Stomach smooth muscle (tissue), 2 donors: ENCODE measurements around the gene JUND.

Source experiments
- H3K27ac ChIP-seq: one replicate; pipeline ENCODE4 v1.7.0; 2013; ENCODE audit warnings: mild to moderate bottlenecking, low read length, inconsistent platforms
- H3K27me3 ChIP-seq, 2 donors: one replicate each; pipeline ENCODE4 v1.7.0; 2013; ENCODE audit warnings: low read length in 2 of 2; ENCODE audit not compliant: insufficient read depth in 2 of 2, control insufficient read depth in 1 of 2
- H3K36me3 ChIP-seq, 2 donors: one replicate each; pipeline ENCODE4 v1.7.0; 2013; ENCODE audit warnings: low read length in 2 of 2; ENCODE audit not compliant: control insufficient read depth in 2 of 2, insufficient read depth in 2 of 2
- H3K4me1 ChIP-seq: one replicate; pipeline ENCODE4 v1.7.0; 2013; ENCODE audit warnings: low read length; ENCODE audit not compliant: control insufficient read depth, insufficient read depth
- H3K4me3 ChIP-seq, 2 donors: one replicate each; pipeline ENCODE4 v1.7.0; 2013; ENCODE audit warnings: low read length in 2 of 2
- H3K9ac ChIP-seq, 2 donors: one replicate each; pipeline ENCODE4 v1.7.0; 2013; ENCODE audit warnings: low read length in 2 of 2, mild to moderate bottlenecking in 1 of 2
- H3K9me3 ChIP-seq, 2 donors: one replicate each; pipeline ENCODE4 v1.7.0; 2013; ENCODE audit warnings: low read length in 2 of 2; ENCODE audit not compliant: control insufficient read depth in 2 of 2
- donor health status: healthy.
- donor health status: Pancreatic carcinoma.

Gene JUND

DNA sequence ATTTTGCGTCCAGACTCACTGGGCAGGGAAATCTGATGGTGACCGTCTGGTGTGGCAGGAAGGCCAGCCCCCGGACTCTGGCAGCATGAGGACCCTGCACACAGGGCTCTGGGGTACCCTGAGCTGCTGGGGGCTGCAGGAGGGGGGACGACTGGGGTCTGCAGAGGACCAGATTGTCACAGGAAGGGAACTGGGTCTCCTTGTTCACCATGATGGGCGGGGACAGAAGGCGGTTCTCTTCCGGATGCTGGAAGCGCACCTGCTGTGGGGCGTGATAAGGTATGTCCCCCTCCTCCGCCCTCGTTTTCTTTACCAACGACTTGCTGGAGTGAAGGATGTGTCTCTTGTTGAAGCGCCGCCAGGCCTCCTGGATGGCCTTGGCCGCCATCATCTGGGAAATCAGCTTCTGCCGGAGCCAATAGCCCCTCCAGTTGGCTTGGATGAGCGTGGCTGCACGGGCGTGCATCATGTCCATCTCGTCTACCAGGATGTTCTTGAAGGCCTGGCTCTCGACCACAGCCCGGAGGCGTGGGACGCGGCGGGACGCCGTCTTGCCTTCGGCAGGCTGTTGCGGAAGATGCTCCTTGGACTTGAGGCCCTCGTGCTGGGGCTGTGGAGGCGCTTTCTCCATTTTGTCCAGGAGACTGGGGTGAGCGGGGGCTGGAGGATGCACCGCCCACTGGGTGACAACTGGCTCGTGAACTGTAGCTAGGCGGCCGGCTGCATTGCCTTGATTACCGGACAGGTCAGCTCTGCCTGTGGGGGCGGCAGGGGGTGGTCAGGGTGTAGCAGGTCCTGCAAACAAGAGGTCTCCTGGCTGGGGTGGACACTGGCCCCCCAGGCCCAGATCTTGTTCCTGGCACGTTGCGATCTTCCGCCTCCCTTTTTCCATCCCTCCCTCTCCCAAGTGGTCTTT lies 14.4 kb downstream of the JUND start:
- Histone ChIP-seq H3K4me1 (no peaks in the 10 kb centered on the region), H3K36me3 (peaks cover 25 to 26% of the 10 kb centered on the region in 2 donors), H3K27ac (no peak overlapping the region), H3K4me3 (no peak overlapping the region), H3K9me3 (no peaks in the 10 kb centered on the region), H3K9ac (no peak overlapping the region), H3K27me3 (no peaks in the 10 kb centered on the region)

DNA sequence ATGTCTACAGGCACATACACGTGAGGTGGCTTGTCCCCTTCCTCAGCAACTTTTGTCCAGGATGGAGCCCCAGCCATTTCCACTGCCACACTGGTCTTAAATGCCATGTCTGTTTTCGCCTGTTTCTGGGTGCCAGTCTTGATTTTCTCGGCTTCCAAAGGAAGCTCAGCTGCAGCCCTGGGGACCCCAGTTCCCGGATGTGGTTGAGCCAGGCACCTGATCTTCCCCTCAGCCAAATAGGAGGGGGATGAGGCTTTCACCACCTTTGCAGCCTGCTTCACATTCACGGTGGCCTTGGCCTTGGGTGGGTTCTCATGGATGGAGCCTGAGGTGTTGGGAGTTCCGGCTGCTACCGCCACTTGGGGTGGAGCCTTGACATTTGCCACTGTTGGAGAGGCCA lies 15.8 kb downstream of the JUND start:
- Histone ChIP-seq H3K36me3 (peaks cover 25 to 26% of the 10 kb centered on the region in 2 donors), H3K27me3 (no peaks in the 10 kb centered on the region)

DNA sequence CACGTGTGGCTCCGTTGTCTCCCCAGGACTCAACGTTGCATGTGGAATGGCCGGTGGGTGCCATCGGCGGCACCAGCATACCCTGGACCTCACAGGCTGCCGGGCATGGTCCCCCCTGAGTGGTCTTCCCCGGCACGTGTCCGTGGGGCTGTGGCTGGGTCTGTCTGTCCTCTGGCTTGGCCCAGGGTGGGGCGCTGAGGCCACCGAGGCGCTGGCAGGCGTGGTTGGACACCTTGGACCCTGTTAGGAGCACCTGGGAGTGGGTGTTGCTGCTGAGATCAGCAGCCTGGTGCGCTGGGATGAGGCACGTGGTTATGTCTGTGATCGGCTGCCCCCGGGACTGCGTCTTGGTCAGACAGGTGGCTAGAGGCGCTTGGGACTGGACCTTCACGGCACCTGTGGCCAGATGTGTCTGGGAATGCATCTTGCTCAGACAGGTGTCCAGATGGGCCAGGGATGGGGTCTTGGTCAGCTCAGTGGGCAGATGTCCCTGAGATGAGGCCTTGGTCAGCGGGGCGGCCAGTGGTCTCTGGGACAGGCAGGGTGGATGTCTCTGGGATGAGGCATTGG lies 16.4 kb downstream of the JUND start:
- Histone ChIP-seq H3K4me1 (no peaks in the 10 kb centered on the region), H3K4me3 (no peak overlapping the region), H3K27me3 (no peaks in the 10 kb centered on the region), H3K36me3 (peaks cover 25 to 26% of the 10 kb centered on the region in 2 donors), H3K27ac (no peak overlapping the region), H3K9me3 (no peaks in the 10 kb centered on the region), H3K9ac (no peak overlapping the region)

More for the DNA sequence above, 15.8 kb downstream of the JUND start:
- Histone ChIP-seq H3K27ac (no peak overlapping the region), H3K4me1 (no peaks in the 10 kb centered on the region), H3K9me3 (no peaks in the 10 kb centered on the region), H3K4me3 (no peak overlapping the region), H3K9ac (no peak overlapping the region)

DNA sequence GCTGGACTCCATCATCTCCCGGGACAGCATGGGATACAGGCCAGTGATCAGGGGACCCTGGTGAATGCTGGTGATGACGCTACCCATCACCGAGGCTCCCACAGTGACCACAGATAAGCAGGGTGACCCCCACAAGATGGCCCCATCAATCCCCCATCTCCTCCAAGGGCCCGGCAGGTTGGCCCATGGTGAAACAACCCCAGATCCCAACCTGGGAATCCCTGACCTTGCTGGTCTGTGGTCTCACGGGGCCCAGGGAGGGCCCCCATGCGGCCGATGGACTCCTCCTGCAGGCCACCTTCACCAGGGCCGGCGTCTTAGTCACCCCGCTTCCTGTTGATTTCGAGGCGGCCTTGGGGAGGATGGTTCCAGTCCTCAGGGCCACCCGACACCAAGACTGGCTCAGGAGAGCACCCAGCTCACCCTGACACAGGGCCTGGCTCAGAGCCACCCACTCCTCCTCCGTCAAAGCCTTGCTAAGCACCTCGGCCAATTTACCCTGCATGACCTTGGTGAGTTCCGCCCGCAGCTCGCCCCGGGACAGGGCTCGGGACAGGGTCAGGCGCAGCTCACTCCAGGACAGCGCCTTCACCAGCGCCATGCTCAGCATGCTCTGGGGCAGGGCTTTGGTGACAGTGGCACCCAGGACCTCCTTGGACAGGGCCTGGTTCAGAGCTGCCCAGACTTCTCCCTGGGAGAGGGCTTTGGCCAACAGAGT lies 17.1 kb downstream of the JUND start:
- no peaks in the 10 kb centered on the region for H3K27me3 ChIP-seq
- no peaks in the 10 kb centered on the region for H3K9me3 ChIP-seq
- peaks cover 25 to 26% of the 10 kb centered on the region in 2 donors for H3K36me3 ChIP-seq
- no peak overlapping the region for H3K9ac ChIP-seq
- no peak overlapping the region for H3K27ac ChIP-seq
- no peak overlapping the region for H3K4me3 ChIP-seq
- H3K4me1 ChIP-seq: no peaks in the 10 kb centered on the region

DNA sequence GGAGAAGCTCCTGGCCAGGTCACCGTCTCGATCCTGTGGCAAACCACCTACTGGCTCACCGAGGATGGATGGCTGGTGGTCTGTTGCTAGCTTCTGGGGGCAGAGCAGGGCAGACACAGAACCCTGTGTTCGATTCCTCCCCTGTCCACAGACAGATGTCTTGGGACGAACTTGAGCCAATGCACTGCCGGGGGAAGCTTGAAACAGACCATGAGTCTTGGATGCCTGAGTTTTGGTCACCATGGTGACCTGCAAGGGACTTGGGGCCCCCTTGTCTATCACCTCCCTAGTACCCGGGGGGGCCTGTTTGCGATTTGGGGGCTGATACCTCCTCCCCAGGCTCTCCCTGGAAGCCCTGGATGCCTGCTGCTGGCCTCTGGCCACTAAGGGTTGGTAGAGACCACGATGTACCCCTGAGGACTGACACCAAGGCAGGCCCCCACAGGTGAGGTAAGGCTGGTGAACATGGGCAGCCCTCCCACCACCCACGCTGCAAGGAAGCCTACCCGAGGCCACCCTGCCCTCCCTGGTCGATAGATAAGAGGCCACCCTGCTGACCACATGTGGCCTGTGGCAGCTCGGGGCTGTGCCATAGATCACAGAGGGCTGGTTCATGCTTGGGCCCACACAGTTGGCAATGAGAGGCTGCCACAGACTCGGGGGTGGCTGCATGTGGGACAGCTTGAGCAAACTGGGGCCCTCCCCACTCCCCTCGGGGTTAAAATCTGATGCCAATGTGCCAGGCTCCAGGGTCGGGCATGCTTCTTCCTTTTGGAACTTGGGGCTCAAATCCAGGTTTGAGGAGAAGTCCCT lies 17.9 kb downstream of the JUND start:
- Histone ChIP-seq H3K4me3 (no peak overlapping the region), H3K36me3 (peaks cover 25 to 26% of the 10 kb centered on the region in 2 donors), H3K27ac (no peak overlapping the region), H3K4me1 (no peaks in the 10 kb centered on the region), H3K27me3 (no peaks in the 10 kb centered on the region), H3K9ac (no peak overlapping the region), H3K9me3 (no peaks in the 10 kb centered on the region)

DNA sequence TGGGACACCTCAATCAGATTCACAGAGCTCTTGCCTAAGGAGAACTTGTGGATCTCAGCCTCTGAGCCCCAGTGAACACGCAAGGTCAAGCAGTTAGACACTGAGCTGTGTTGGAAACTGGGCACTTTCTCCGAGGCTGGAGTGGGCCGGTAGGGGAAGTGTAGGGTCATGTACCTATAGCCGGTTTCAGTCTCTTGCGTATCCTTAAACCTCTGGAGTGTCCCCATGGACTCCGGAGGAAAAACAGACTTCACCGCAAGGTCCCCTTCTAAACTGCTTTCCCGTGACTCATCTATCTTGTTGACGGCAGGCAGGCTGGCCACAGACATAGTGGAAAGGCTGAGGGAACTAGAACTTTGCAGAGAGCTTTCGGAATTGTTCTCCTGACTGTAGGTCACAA lies 18.5 kb downstream of the JUND start:
- Histone ChIP-seq H3K27me3 (no peaks in the 10 kb centered on the region), H3K27ac (no peak overlapping the region), H3K36me3 (peaks cover 21 to 26% of the 10 kb centered on the region in 2 donors), H3K4me1 (no peaks in the 10 kb centered on the region), H3K9me3 (no peaks in the 10 kb centered on the region), H3K4me3 (no peak overlapping the region), H3K9ac (no peak overlapping the region)

DNA sequence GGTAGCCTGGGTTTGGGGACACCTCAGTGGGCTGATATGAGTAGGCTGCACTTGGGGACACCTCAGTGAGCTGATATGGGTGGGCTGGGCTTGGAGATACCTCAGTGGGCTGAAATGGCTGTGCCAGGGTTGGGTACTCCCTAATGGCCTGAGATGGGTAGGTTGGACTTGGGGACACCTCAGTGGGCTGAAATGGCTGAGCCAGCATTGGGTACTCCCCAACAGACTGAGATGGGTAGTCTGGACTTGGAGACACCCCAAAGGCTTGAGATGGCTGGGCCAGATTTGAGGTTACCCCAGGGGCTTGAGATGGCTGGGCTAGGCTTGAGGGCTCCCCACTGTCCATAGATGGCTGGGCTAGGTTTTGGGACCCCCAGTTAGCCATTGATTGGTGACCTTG lies 19.3 kb downstream of the JUND start:
- peaks cover 20 to 23% of the 10 kb centered on the region in 2 donors for H3K36me3 ChIP-seq
- H3K27ac ChIP-seq: no peak overlapping the region
- H3K27me3 ChIP-seq: no peaks in the 10 kb centered on the region
- H3K4me3 ChIP-seq: no peak overlapping the region
- no peaks in the 10 kb centered on the region for H3K9me3 ChIP-seq
- no peaks in the 10 kb centered on the region for H3K4me1 ChIP-seq
- H3K9ac ChIP-seq: no peak overlapping the region

DNA sequence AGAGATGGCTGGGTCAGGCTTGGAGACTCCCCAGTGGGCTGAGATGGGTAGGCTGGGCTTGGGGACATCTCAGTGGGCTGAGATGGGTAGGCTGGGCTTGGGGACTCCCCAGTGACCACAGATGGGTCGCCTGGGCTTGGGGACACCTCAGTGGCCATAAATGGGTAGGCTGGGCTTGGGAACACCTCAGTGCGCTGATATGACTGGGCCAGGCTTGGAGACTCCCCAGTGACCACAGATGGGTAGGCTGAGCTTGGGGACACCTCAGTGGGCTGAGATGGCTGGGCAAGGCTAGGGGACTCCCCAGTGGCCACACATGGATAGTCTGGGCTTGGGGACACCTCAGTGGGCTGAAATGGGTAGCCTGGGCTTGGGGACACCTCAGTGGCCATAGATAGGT lies 19.9 kb downstream of the JUND start:
- peaks cover 16% of the 10 kb centered on the region in 2 donors for H3K36me3 ChIP-seq
- H3K27me3 ChIP-seq: no peaks in the 10 kb centered on the region
- H3K27ac ChIP-seq: no peak overlapping the region
- H3K9ac ChIP-seq: no peak overlapping the region
- H3K9me3 ChIP-seq: no peaks in the 10 kb centered on the region
- no peaks in the 10 kb centered on the region for H3K4me1 ChIP-seq
- H3K4me3 ChIP-seq: no peak overlapping the region

DNA sequence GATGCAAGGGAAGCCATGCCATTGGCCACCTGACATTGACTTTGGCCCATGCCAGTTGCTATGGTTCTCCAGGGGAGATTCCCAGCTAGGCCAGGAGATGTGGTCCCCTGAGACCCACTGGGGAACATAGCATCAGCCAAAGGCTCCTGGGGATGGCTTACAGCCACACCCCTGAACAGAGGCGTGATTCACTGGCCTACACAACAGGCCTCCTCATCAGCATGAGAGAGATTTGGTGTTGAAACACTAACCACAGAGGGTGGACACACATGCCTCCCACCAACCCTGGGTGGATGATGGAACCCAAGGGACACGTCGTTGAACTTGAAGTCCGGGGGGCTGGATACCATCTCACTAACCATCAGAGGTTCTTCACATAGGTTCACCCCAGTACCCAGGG lies 21.5 kb downstream of the JUND start:
- Histone ChIP-seq H3K9me3 (no peaks in the 10 kb centered on the region), H3K36me3 (peaks cover 3 to 7% of the 10 kb centered on the region in 2 donors), H3K27me3 (peaks cover under 1 to 6% of the 10 kb centered on the region in 2 donors), H3K9ac (no peak overlapping the region), H3K27ac (no peak overlapping the region), H3K4me1 (no peaks in the 10 kb centered on the region), H3K4me3 (no peak overlapping the region)
